ENCODE results near the gene ENDOV. TPM values are rescaled to one million over a fixed set of nuclear protein-coding genes. Genes with fewer than 3 reads are reported as not detected.

ENDOV gene
- total RNA-seq, 1 donor from 2014 or later = 20.6 TPM

- no peak for DNase-seq (ENCODE audit: low read depth, low spot score)
These were observed 34.4 kb downstream of the ENDOV start for GRCh38 chr17:80449194-80449929.

GRCh38 chr17:80449930-80450576 lies 35.1 kb downstream of the ENDOV start:
- DNase-seq (ENCODE audit: low read depth, low spot score) = no peak

GRCh38 chr17:80451104-80451775 lies 36.3 kb downstream of the ENDOV start:
- no peak for DNase-seq (ENCODE audit: low read depth, low spot score)

- DNase-seq (ENCODE audit: low read depth, low spot score) = no peak
These were observed 37.4 kb downstream of the ENDOV start for GRCh38 chr17:80452173-80452915.

GRCh38 chr17:80453126-80453997 lies 38.4 kb downstream of the ENDOV start:
- DNase-seq (ENCODE audit: low read depth, low spot score) = no peak

- no peak for DNase-seq (ENCODE audit: low read depth, low spot score)
These were observed 39.1 kb downstream of the ENDOV start for GRCh38 chr17:80453998-80454556.

- peak; percentile 87 for DNase-seq (ENCODE audit: low read depth, low spot score)
These were observed 39.8 kb downstream of the ENDOV start for GRCh38 chr17:80454557-80455335.

- DNase-seq (ENCODE audit: low read depth, low spot score) = no peak
These were observed 40.4 kb downstream of the ENDOV start for GRCh38 chr17:80455336-80455710.

GRCh38 chr17:80455784-80456183 lies 40.8 kb downstream of the ENDOV start:
- DNase-seq (ENCODE audit: low read depth, low spot score) = no peak

- DNase-seq (ENCODE audit: low read depth, low spot score) = no peak
These were observed 41.7 kb downstream of the ENDOV start for GRCh38 chr17:80456465-80457235.

GRCh38 chr17:80457236-80457856 lies 42.4 kb downstream of the ENDOV start:
- DNase-seq (ENCODE audit: low read depth, low spot score) = no peak

GRCh38 chr17:80458016-80458415 lies 43.0 kb downstream of the ENDOV start:
- DNase-seq (ENCODE audit: low read depth, low spot score) = no peak

GRCh38 chr17:80459234-80459633 lies 44.3 kb downstream of the ENDOV start:
- DNase-seq (ENCODE audit: low read depth, low spot score) = no peak

GRCh38 chr17:80460429-80460834 lies 45.5 kb downstream of the ENDOV start:
- DNase-seq (ENCODE audit: low read depth, low spot score) = no peak

GRCh38 chr17:80461528-80462160 lies 46.7 kb downstream of the ENDOV start:
- no peak for DNase-seq (ENCODE audit: low read depth, low spot score)

- no peak for DNase-seq (ENCODE audit: low read depth, low spot score)
These were observed 48.9 kb downstream of the ENDOV start for GRCh38 chr17:80463784-80464400.

- no peak for DNase-seq (ENCODE audit: low read depth, low spot score)
These were observed 49.5 kb downstream of the ENDOV start for GRCh38 chr17:80464486-80464885.

Measured in pulmonary artery endothelial cell (primary cell).